Effector memory CD4-positive, alpha-beta T cell (primary cell): ENCODE results near the gene ARHGAP9.

Experiments used
- DNase-seq, 3 donors: peaks; one replicate each; pipeline ENCODE4 v3.0.0-alpha.2; 2020
- H3K27ac ChIP-seq: 2 replicates; pipeline ENCODE4 v1.7.0; 2013; ENCODE audit warnings: mild to moderate bottlenecking, low read length, moderate library complexity; ENCODE audit not compliant: insufficient read depth, poor library complexity, severe bottlenecking
- H3K27me3 ChIP-seq: replicated peaks from 2 replicates; pipeline ENCODE4 v1.7.0; 2013; ENCODE audit warnings: mild to moderate bottlenecking, low read length; ENCODE audit not compliant: insufficient read depth, control insufficient read depth, poor library complexity, severe bottlenecking
- H3K36me3 ChIP-seq: 2 replicates; pipeline ENCODE4 v1.7.0; 2013; ENCODE audit warnings: mild to moderate bottlenecking, low read length, moderate library complexity; ENCODE audit not compliant: control insufficient read depth, insufficient read depth
- H3K4me1 ChIP-seq: 2 replicates; pipeline ENCODE4 v1.7.0; 2013; ENCODE audit warnings: low read length, mild to moderate bottlenecking; ENCODE audit not compliant: control insufficient read depth, insufficient read depth, poor library complexity, severe bottlenecking
- H3K4me3 ChIP-seq: 2 replicates; pipeline ENCODE4 v1.7.0; 2013; ENCODE audit warnings: low read length, low read depth, mild to moderate bottlenecking; ENCODE audit not compliant: insufficient read depth, poor library complexity, severe bottlenecking
- H3K9me3 ChIP-seq: 2 replicates; pipeline ENCODE4 v1.7.0; 2013; ENCODE audit warnings: mild to moderate bottlenecking, low read length, moderate library complexity; ENCODE audit not compliant: control insufficient read depth
- total RNA-seq, 3 donors: gene quantifications; one replicate each; lab custom pipeline; 2026; lab: John Stamatoyannopoulos, UW

Gene ARHGAP9
- 230 to 301 (median 244) reads per million in 3 donors for total RNA-seq

- H3K9me3 ChIP-seq, result no peaks in the 10 kb centered on the region
- peak within 1 kb of the TSS; percentile 90 for H3K27ac ChIP-seq
- peaks cover 8% of the 10 kb centered on the region for H3K36me3 ChIP-seq
- H3K4me3 ChIP-seq, result peak within 1 kb of the TSS; percentile 26
- peaks cover 52% of the 10 kb centered on the region for H3K4me1 ChIP-seq
- peak; percentile 51 to 57 (median 57) for DNase-seq
- H3K27me3 ChIP-seq, result no peaks in the 10 kb centered on the region
These were observed at the start of gene ARHGAP9 for GRCh38 chr12:57479376-57480115. Gene ARHGAP9 (minus strand): TSS chr12:57479866. CDS start chr12:57479406, 460 bp downstream.

- peaks cover 80% of the 10 kb centered on the region for H3K36me3 ChIP-seq
- no peak overlapping the region for H3K4me3 ChIP-seq
- H3K4me1 ChIP-seq, result peaks cover 5% of the 10 kb centered on the region
- no peak overlapping the region for H3K27ac ChIP-seq
- no peaks in the 10 kb centered on the region for H3K9me3 ChIP-seq
- H3K27me3 ChIP-seq, result no peaks in the 10 kb centered on the region
- DNase-seq, result no peak
These were observed 49.3 kb upstream of the ARHGAP9 start for GRCh38 chr12:57528831-57529555.

GRCh38 chr12:57528176-57528575, 48.5 kb upstream of the ARHGAP9 start:
- Histone ChIP-seq H3K9me3 (no peaks in the 10 kb centered on the region), H3K27me3 (no peaks in the 10 kb centered on the region)

DNA sequence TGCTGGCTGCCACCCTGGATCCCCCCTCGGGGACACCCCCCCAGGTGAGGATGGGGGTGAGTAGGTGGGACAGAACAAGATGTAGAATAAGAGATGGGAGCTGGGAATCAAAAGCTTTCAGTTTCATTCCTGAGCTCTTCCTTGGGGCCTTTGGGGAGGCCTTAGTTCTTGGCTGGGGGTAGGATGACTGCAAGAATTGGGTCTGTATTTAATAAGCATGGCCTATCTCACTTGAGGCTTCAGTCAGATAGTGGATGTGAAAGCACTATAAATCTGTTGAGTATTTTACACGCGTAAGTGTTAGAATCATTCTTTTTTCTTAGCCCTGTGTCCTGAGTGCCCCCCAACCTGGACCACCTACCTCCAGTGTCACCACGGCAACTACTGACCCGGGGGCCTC, 47.5 kb upstream of the ARHGAP9 start:
- no peaks in the 10 kb centered on the region for H3K9me3 ChIP-seq
- peaks cover 67% of the 10 kb centered on the region for H3K36me3 ChIP-seq
- H3K4me1 ChIP-seq, result peaks cover 15% of the 10 kb centered on the region
- H3K27ac ChIP-seq, result no peak overlapping the region
- H3K4me3 ChIP-seq, result no peak overlapping the region
- no peak for DNase-seq
- no peaks in the 10 kb centered on the region for H3K27me3 ChIP-seq

More at GRCh38 chr12:57528176-57528575, 48.5 kb upstream of the ARHGAP9 start:
- no peak overlapping the region for H3K27ac ChIP-seq
- H3K36me3 ChIP-seq, result peaks cover 77% of the 10 kb centered on the region
- H3K4me1 ChIP-seq, result peaks cover 13% of the 10 kb centered on the region
- H3K4me3 ChIP-seq, result no peak overlapping the region
- DNase-seq, result no peak

DNA sequence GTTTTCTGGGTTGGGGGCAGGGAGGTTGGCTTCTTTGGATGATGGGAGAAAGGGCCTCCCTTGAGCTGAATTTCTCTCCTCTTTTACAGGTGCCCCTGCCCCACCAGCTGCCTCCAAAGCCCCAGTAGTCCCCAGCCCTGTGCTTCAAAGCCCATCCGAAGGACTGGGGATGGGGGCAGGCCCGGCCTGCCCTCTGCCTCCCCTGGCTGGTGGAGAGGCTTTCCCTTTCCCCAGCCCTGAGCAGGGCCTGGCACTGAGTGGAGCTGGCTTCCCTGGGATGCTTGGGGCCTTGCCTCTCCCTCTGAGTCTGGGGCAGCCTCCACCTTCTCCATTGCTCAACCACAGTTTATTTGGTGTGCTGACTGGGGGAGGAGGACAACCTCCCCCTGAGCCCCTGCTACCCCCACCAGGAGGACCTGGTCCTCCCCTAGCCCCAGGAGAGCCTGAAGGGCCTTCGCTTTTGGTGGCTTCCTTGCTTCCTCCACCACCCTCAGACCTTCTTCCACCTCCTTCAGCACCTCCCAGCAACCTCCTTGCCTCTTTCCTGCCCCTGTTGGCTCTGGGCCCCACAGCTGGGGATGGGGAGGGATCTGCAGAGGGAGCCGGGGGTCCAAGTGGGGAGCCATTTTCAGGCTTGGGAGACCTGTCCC, 46.9 kb upstream of the ARHGAP9 start:
- no peak for DNase-seq
- H3K36me3 ChIP-seq, result peaks cover 61% of the 10 kb centered on the region
- H3K4me3 ChIP-seq, result no peak overlapping the region
- no peaks in the 10 kb centered on the region for H3K9me3 ChIP-seq
- peaks cover 21% of the 10 kb centered on the region for H3K4me1 ChIP-seq
- H3K27me3 ChIP-seq, result no peaks in the 10 kb centered on the region
- H3K27ac ChIP-seq, result no peak overlapping the region

DNA sequence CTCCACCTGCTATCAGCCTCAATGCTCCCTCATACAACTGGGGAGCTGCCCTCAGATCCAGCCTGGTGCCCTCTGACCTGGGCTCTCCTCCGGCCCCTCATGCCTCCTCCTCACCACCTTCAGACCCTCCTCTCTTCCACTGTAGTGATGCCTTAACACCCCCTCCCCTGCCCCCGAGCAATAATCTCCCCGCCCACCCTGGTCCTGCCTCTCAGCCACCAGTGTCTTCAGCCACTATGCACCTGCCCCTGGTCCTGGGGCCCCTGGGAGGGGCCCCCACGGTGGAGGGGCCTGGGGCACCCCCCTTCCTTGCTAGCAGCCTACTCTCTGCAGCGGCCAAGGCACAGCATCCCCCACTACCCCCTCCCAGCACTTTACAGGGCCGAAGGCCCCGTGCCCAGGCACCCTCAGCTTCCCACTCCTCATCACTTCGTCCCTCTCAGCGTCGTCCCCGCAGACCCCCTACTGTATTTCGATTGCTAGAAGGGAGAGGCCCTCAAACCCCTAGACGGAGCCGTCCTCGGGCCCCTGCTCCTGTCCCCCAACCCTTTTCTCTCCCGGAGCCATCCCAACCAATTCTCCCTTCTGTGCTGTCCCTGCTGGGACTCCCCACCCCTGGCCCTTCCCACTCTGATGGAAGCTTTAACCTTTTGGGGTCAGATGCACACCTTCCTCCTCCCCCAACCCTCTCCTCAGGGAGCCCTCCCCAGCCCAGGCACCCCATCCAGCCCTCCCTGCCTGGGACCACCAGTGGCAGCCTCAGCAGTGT, 46.1 kb upstream of the ARHGAP9 start:
- no peak for DNase-seq
- Histone ChIP-seq H3K27me3 (no peaks in the 10 kb centered on the region), H3K4me3 (no peak overlapping the region), H3K27ac (no peak overlapping the region), H3K36me3 (peaks cover 56% of the 10 kb centered on the region), H3K9me3 (no peaks in the 10 kb centered on the region), H3K4me1 (peaks cover 29% of the 10 kb centered on the region)

- Histone ChIP-seq H3K27me3 (no peaks in the 10 kb centered on the region), H3K27ac (no peak overlapping the region), H3K9me3 (no peaks in the 10 kb centered on the region), H3K4me3 (no peak overlapping the region), H3K4me1 (peaks cover 30% of the 10 kb centered on the region), H3K36me3 (peaks cover 48% of the 10 kb centered on the region)
- DNase-seq, result no peak
These were observed 45.3 kb upstream of the ARHGAP9 start for GRCh38 chr12:57524814-57525614.

DNA sequence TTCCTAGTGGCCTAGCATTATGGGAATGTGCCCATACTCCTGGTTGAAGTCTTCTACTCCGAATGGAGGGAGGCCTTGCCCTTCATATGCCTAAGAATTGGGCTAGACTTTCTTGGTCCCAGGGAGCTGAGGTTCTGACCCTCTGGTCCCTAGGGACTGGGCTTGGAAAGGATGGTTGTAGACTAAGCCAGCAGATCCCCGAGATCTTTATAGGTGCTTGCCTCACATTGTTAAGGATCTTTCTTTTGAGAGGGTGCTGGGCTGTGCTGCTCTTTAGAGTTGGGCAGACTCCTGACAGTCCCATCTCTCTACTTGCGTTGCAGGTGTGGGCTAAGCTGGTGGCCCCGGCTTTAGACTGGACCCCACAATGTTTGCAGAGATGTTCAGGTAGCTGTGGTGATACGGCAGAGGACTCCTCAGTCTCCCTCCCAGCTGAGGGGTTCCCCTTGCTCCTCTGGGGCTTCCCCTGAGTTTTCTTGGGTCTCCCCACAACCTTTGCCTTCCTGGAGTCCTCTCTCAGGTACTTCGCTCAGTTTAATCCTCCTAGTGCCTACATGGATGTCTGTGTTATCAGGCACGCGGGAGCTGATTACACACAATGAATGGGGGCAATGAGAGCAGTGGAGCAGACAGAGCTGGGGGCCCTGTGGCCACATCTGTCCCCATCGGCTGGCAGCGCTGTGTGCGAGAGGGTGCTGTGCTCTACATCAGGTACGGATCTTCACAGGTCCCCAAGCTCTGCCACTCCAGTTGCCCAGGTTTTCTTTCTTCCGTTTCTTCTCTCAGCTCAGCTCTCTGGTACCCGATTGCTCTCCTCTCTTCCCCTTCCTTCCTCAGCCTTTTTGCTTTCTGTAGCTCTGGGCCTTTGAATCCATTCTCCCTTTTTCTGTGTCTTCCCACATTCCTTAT, 44.3 kb upstream of the ARHGAP9 start:
- Histone ChIP-seq H3K4me1 (peaks cover 38% of the 10 kb centered on the region), H3K36me3 (peaks cover 40% of the 10 kb centered on the region), H3K27ac (peak overlapping the region; percentile 89), H3K27me3 (no peaks in the 10 kb centered on the region), H3K4me3 (peak overlapping the region; percentile 44), H3K9me3 (no peaks in the 10 kb centered on the region)
- DNase-seq, result no peak
